ENCODE measurements around the gene CD300LD. TPM values are rescaled to one million over a fixed set of nuclear protein-coding genes. Genes with fewer than 3 reads are reported as not detected.

CD300LD gene
- total RNA-seq, 1 experiment from 2014 or later, result not detected

DNA sequence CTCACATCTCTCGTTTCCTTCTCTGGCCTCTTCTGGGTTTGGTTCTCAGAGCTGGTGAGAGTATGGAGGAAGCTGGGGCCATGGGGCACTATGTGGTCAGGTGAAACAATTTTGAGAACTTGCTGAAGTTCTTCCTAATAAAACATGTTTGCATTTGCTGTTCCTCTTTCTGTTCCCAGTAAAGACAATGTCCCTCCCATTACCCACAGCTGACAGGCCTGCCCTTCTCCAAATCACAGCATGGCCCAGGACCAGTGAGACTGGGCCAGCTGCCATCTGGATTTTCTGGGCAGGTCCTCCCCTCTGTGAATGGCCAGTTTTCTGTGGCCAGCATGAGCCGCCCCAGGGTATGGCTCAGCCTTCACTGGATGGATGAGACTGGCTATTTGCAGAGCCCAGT, 24.7 kb downstream of the CD300LD start, which contains the start of gene CD300H:
TSS of gene CD300H (minus strand) at position 113 of the 400 bp plus-strand sequence.
- intact Hi-C loops (cut with micrococcal nuclease; ENCODE audit: unreplicated experiment), result no loop called here
- H3K27me3 ChIP-seq (replicated peaks; ENCODE audit: insufficient read depth, low read depth, low read length, poor library complexity), result no peaks in the 10 kb centered on the region
- no peak for TF ChIP-seq CTCF (conservative IDR thresholded peaks at IDR 0.05; ENCODE audit: low read depth, low read length)
- no peak for TF ChIP-seq EZH2 (IDR thresholded peaks at IDR 0.05; ENCODE audit: borderline replicate concordance, low read depth, low read length, poor library complexity, severe bottlenecking)
- ChIA-PET CTCF (no interaction called here), POLR2A (ENCODE audit: low non-redundant PET) (no interaction called here)
- no TSS peak for BruUV-seq (replicated peaks)
- H3K9me3 ChIP-seq (ENCODE audit: low read depth, low read length, poor library complexity, severe bottlenecking), result no peaks in the 10 kb centered on the region
- H3K4me3 ChIP-seq (ENCODE audit: low read depth, low read length, poor library complexity, severe bottlenecking), result no peak within 1 kb of the TSS
- DNase-seq (ENCODE audit: low spot score), result no peak
- H3K4me1 ChIP-seq (ENCODE audit: insufficient read depth, low read length, poor library complexity, severe bottlenecking), result no peaks in the 10 kb centered on the region
- H3K27ac ChIP-seq (ENCODE audit: low read depth, low read length, poor library complexity, severe bottlenecking), result no peak within 1 kb of the TSS
- H3K36me3 ChIP-seq (ENCODE audit: insufficient read depth, low read length, poor library complexity, severe bottlenecking), result no peaks in the 10 kb centered on the region

- CTCF ChIA-PET, result interaction anchor here (0.8 to 1.0 kb wide), 3 partner anchors 15 to 187 kb away, joined by 3 to 4 read pairs (median 3); no protein-coding TSS in a partner anchor
- Histone ChIP-seq H3K36me3 (ENCODE audit: insufficient read depth, low read length, poor library complexity, severe bottlenecking) (no peaks in the 10 kb centered on the region), H3K27me3 (replicated peaks; ENCODE audit: insufficient read depth, low read depth, low read length, poor library complexity) (no peaks in the 10 kb centered on the region), H3K4me3 (ENCODE audit: low read depth, low read length, poor library complexity, severe bottlenecking) (no peak overlapping the region), H3K9me3 (ENCODE audit: low read depth, low read length, poor library complexity, severe bottlenecking) (no peaks in the 10 kb centered on the region), H3K27ac (ENCODE audit: low read depth, low read length, poor library complexity, severe bottlenecking) (no peak overlapping the region), H3K4me1 (ENCODE audit: insufficient read depth, low read length, poor library complexity, severe bottlenecking) (no peaks in the 10 kb centered on the region)
- no TSS peak for BruUV-seq (replicated peaks)
- POLR2A ChIA-PET (ENCODE audit: low non-redundant PET), result interaction anchor here (0.6 to 0.7 kb wide), 2 partner anchors 30 to 171 kb away, joined by 3 read pairs; partner anchors contain the start of gene RAB37
- intact Hi-C loops (cut with micrococcal nuclease; ENCODE audit: unreplicated experiment), result no loop called here
- TF ChIP-seq CTCF (conservative IDR thresholded peaks at IDR 0.05; ENCODE audit: low read depth, low read length), result peak; percentile 85
- TF ChIP-seq EZH2 (IDR thresholded peaks at IDR 0.05; ENCODE audit: borderline replicate concordance, low read depth, low read length, poor library complexity, severe bottlenecking), result no peak
- DNase-seq (ENCODE audit: low spot score), result peak; percentile 58
Observed at GRCh38 chr17:74566132-74566753, 25.8 kb downstream of the CD300LD start.

DNA sequence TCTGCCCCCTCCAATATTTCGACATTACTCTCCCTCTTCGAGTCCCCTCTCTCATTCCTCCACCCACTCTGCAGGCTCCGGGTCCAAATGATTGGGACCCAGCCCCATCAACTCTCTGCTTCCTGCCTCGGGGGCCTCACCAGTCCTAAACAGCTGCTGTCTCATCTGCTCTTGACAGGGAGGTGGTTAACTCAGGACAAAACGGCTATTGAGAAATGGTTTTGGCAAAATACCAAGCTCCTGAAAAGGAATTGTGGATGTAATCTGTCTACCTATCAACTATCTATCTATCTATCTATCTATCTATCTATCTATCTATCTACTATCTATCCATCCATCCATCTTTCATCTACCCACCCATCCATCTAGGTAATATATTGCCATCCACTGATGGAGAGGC, 27.0 kb downstream of the CD300LD start:
- Histone ChIP-seq H3K4me3 (ENCODE audit: low read depth, low read length, poor library complexity, severe bottlenecking) (no peak overlapping the region), H3K27ac (ENCODE audit: low read depth, low read length, poor library complexity, severe bottlenecking) (no peak overlapping the region), H3K27me3 (replicated peaks; ENCODE audit: insufficient read depth, low read depth, low read length, poor library complexity) (no peaks in the 10 kb centered on the region), H3K9me3 (ENCODE audit: low read depth, low read length, poor library complexity, severe bottlenecking) (no peaks in the 10 kb centered on the region), H3K4me1 (ENCODE audit: insufficient read depth, low read length, poor library complexity, severe bottlenecking) (no peaks in the 10 kb centered on the region), H3K36me3 (ENCODE audit: insufficient read depth, low read length, poor library complexity, severe bottlenecking) (no peaks in the 10 kb centered on the region)
- ChIA-PET CTCF (no interaction called here), POLR2A (ENCODE audit: low non-redundant PET) (no interaction called here)
- BruUV-seq (replicated peaks), result no TSS peak
- no peak for TF ChIP-seq CTCF (conservative IDR thresholded peaks at IDR 0.05; ENCODE audit: low read depth, low read length)
- TF ChIP-seq EZH2 (IDR thresholded peaks at IDR 0.05; ENCODE audit: borderline replicate concordance, low read depth, low read length, poor library complexity, severe bottlenecking), result no peak
- DNase-seq (ENCODE audit: low spot score), result no peak
- intact Hi-C loops (cut with micrococcal nuclease; ENCODE audit: unreplicated experiment), result no loop called here

Measured in A673 (cell line).